Esophagus muscularis mucosa (tissue), 4 donors: ENCODE results near the gene TRIM67. TPM values are rescaled to one million over a fixed set of nuclear protein-coding genes. Genes with fewer than 3 reads are reported as not detected.

Experiments used
- DNase-seq: peaks from one replicate; pipeline ENCODE4 v3.0.0-alpha.2; 2017; ENCODE audit errors: extremely low spot score
- H3K27ac ChIP-seq, 4 donors: fragments of 200-600 bp; sonication (generic); replicated peaks in 1 of 4; 1 replicate in 3 of 4; 2 replicates in 1 of 4; pipeline ENCODE4 v1.5.1; 2016 to 2019; ENCODE audit warnings: mild to moderate bottlenecking in 1 of 4
- H3K27me3 ChIP-seq, 4 donors: fragments of 200-600 bp; sonication (generic); one replicate each; pipeline versions ENCODE4 v1.5.1 to v1.6.0; 2016 to 2019
- H3K36me3 ChIP-seq, 4 donors: fragments of 200-600 bp; sonication (generic); one replicate each; pipeline ENCODE4 v1.5.1; 2016 to 2019
- H3K4me1 ChIP-seq, 4 donors: fragments of 200-600 bp; sonication (generic); one replicate each; pipeline ENCODE4 v1.5.1; 2016 to 2019
- H3K4me3 ChIP-seq, 4 donors: fragments of 200-600 bp; sonication (generic); 1 replicate in 2 of 4; 2 replicates in 2 of 4; pipeline ENCODE4 v1.5.1; 2016 to 2019; ENCODE audit warnings: mild to moderate bottlenecking in 4 of 4, moderate library complexity in 1 of 4
- H3K9me3 ChIP-seq, 4 donors: fragments of 200-600 bp; sonication (generic); 1 replicate in 3 of 4; 2 replicates in 1 of 4; pipeline ENCODE4 v1.5.1; 2016 to 2019
- CTCF ChIP-seq, 3 experiments: fragments of 200-600 bp in 2 of 3; fragments of 450-650 bp in 1 of 3; sonication (generic) in 2 of 3; IDR thresholded peaks; one replicate each; pipeline ENCODE4 v1.5.1; 2017 to 2019; ENCODE audit warnings: antibody characterized with exemption in 3 of 3, mild to moderate bottlenecking in 2 of 3, moderate library complexity in 1 of 3
- EP300 ChIP-seq: sonication (generic); formaldehyde crosslinking; IDR thresholded peaks from one replicate; pipeline ENCODE4 v1.6.1; 2017; ENCODE audit warnings: antibody characterized with exemption
- POLR2A ChIP-seq: fragments of 450-650 bp; IDR thresholded peaks from one replicate; pipeline ENCODE4 v1.6.1; 2017; ENCODE audit warnings: antibody characterized with exemption, moderate library complexity, mild to moderate bottlenecking, low read depth
- POLR2AphosphoS5 ChIP-seq, 2 donors: sonication (generic); formaldehyde crosslinking; IDR thresholded peaks; one replicate each; pipeline ENCODE4 v1.6.1; 2017; ENCODE audit warnings: antibody characterized with exemption in 2 of 2
- WGBS: methylation state at CpG from one replicate; pipeline ENCODE4 v1.1.5; 2018; 5-methylcytosine and 5-hydroxymethylcytosine counted together
- intact Hi-C: fragments of 100-400 bp; cut with DNase I; formaldehyde crosslinking; loops from one replicate; pipeline ENCODE4 v1.15.1; 2023
- total RNA-seq, 4 donors: library from RNA; depleted of rRNA; stranded (reverse); fragments of >200 nt; gene quantifications; one replicate each; pipeline versions ENCODE4 v1.1.0 to v1.2.1, GENCODE V29; 2016

TRIM67 gene
- total RNA-seq, 4 donors from 2014 or later: under 0.01 to 0.42 (median 0.13) TPM; not detected in 1

- intact Hi-C loops: no loop called here
- DNase-seq: no peak
- Histone ChIP-seq H3K9me3 (peaks cover 0 to 14% (median 5%) of the 10 kb centered on the region in 4 donors), H3K4me3 (no peak overlapping the region), H3K4me1 (no peaks in the 10 kb centered on the region), H3K27me3 (peaks cover 0 to 58% (median 0%) of the 10 kb centered on the region in 4 donors), H3K36me3 (no peaks in the 10 kb centered on the region), H3K27ac (no peak overlapping the region)
- 43% methylated on average over 1 of the region's 1 CpG for WGBS
- no peak for TF ChIP-seq POLR2AphosphoS5 (IDR thresholded peaks at IDR 0.05)
- TF ChIP-seq EP300: no peak
- no peak for TF ChIP-seq CTCF (IDR thresholded peaks at IDR 0.05)
- no peak for TF ChIP-seq POLR2A
These were observed 16.1 kb downstream of the TRIM67 start for GRCh38 chr1:231177936-231178335.

DNA sequence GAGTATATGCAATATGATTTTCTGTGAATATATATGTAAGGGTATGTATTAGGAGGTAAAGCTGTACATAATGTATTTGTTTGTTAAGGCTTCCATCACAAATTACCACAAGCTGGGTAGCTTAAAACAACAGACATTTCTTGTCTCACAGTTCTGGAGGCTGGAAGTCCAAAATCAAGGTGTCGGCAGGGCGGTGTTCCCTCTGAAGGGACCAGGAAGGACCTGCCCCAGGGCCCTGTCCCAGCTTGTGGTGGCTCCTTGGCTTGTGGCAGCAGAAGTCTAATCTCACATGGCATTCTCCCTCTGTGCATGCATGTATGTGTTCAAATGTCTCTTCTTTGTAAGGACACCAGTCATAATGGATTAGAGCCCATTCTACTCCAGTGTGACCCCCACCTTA is 17.1 kb downstream of the TRIM67 start:
- WGBS: 92% methylated on average over 2 of the region's 2 CpGs
- Histone ChIP-seq H3K36me3 (no peaks in the 10 kb centered on the region), H3K27me3 (peaks cover 0 to 61% (median 0%) of the 10 kb centered on the region in 4 donors), H3K4me1 (no peaks in the 10 kb centered on the region), H3K9me3 (peaks cover 0 to 14% (median 5%) of the 10 kb centered on the region in 4 donors), H3K27ac (no peak overlapping the region), H3K4me3 (no peak overlapping the region)
- TF ChIP-seq EP300: no peak
- no peak for TF ChIP-seq CTCF (IDR thresholded peaks at IDR 0.05)
- TF ChIP-seq POLR2AphosphoS5 (IDR thresholded peaks at IDR 0.05): no peak
- no peak for TF ChIP-seq POLR2A
- no peak for DNase-seq
- intact Hi-C loops: no loop called here

- Histone ChIP-seq H3K27me3 (peaks cover 0 to 61% (median 0%) of the 10 kb centered on the region in 4 donors), H3K9me3 (peaks cover 0 to 14% (median 5%) of the 10 kb centered on the region in 4 donors), H3K27ac (no peak overlapping the region), H3K4me1 (no peaks in the 10 kb centered on the region), H3K4me3 (no peak overlapping the region), H3K36me3 (no peaks in the 10 kb centered on the region)
- DNase-seq: no peak
- TF ChIP-seq POLR2A (no peak), CTCF (IDR thresholded peaks at IDR 0.05) (no peak), EP300 (no peak), POLR2AphosphoS5 (IDR thresholded peaks at IDR 0.05) (no peak)
- intact Hi-C loops: no loop called here
- 97% methylated on average over 1 of the region's 1 CpG for WGBS
These were observed 18.2 kb downstream of the TRIM67 start for GRCh38 chr1:231180034-231180433.

DNA sequence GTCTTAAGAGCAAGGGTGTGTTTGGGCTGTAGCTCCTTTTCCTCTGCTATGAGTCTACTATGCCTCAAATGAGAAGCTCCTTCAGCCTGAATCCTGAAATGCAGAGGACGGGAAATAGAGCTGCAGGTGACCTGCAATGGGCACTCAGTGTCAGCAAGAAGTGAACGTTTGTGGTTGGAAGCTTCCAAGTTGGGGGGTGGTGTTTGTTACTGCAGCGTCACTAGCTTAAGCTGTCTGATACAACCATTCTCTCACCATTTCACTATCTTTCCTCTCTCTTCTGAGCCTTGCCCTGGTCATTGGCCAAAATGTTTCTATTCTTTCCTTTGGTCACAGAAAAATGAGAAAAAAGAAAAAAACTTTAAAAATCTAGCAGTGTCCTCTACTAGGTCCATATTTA is 19.4 kb downstream of the TRIM67 start:
- Histone ChIP-seq H3K27ac (no peak overlapping the region), H3K4me1 (no peaks in the 10 kb centered on the region), H3K9me3 (peaks cover 0 to 14% (median 5%) of the 10 kb centered on the region in 4 donors), H3K4me3 (no peak overlapping the region), H3K36me3 (no peaks in the 10 kb centered on the region), H3K27me3 (peaks cover 0 to 62% (median 0%) of the 10 kb centered on the region in 4 donors)
- no peak for DNase-seq
- intact Hi-C loops: no loop called here
- WGBS: 68% methylated on average over 3 of the region's 3 CpGs
- no peak for TF ChIP-seq CTCF (IDR thresholded peaks at IDR 0.05)
- TF ChIP-seq EP300: no peak
- TF ChIP-seq POLR2A: no peak
- no peak for TF ChIP-seq POLR2AphosphoS5 (IDR thresholded peaks at IDR 0.05)

DNA sequence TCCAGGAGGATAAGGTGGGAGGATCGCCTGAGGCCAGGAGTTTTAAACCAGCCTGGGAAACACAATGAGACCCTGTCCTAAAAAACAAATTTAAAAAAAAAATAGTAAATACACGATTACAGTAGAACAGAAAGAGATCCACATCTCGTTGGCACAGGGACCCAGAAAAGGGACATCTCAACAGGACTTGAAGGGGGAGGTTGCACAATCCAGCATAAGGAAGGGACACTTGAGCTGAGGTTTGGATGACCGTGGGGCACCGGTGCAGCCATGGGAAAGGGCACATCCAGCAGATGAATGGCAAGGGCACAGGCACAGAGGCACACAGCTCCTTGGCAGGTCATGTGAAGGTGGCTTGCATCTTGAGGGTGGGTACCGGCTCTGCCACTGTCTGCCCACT is 20.5 kb downstream of the TRIM67 start:
- no peaks in the 10 kb centered on the region for H3K4me1 ChIP-seq
- peaks cover 0 to 14% (median 5%) of the 10 kb centered on the region in 4 donors for H3K9me3 ChIP-seq
- no peak overlapping the region for H3K27ac ChIP-seq
- TF ChIP-seq CTCF (IDR thresholded peaks at IDR 0.05) (no peak), POLR2AphosphoS5 (IDR thresholded peaks at IDR 0.05) (no peak), EP300 (no peak), POLR2A (no peak)
- H3K36me3 ChIP-seq: no peaks in the 10 kb centered on the region
- DNase-seq: no peak
- 81% methylated on average over 6 of the region's 6 CpGs for WGBS
- intact Hi-C loops: no loop called here
- H3K27me3 ChIP-seq: peaks cover 0 to 71% (median 0%) of the 10 kb centered on the region in 4 donors
- H3K4me3 ChIP-seq: no peak overlapping the region
